Esophagus squamous epithelium (tissue), 5 donors: ENCODE measurements around the gene CFAP299. TPM values are rescaled to one million over a fixed set of nuclear protein-coding genes. Genes with fewer than 3 reads are reported as not detected.

Experiments
- DNase-seq: peaks from one replicate; lab custom pipeline; 2025; lab: John Stamatoyannopoulos, UW
- H3K27ac ChIP-seq, 4 donors: fragments of 200-600 bp; sonication (generic); one replicate each; pipeline ENCODE4 v1.5.1; 2016 to 2019; ENCODE audit warnings: mild to moderate bottlenecking in 1 of 4
- H3K27me3 ChIP-seq, 4 donors: fragments of 200-600 bp; sonication (generic); 1 replicate in 3 of 4; 2 replicates in 1 of 4; pipeline versions ENCODE4 v1.5.1 to v1.6.0; 2017 to 2021; ENCODE audit warnings: antibody characterized with exemption in 1 of 4
- H3K36me3 ChIP-seq, 3 donors: fragments of 200-600 bp; sonication (generic); one replicate each; pipeline ENCODE4 v1.5.1; 2016 to 2019
- H3K4me1 ChIP-seq, 3 donors: fragments of 200-600 bp; sonication (generic); one replicate each; pipeline ENCODE4 v1.5.1; 2017 to 2019
- H3K4me3 ChIP-seq, 4 donors: fragments of 200-600 bp; sonication (generic); 1 replicate in 3 of 4; 2 replicates in 1 of 4; pipeline ENCODE4 v1.5.1; 2016 to 2019; ENCODE audit warnings: mild to moderate bottlenecking in 2 of 4, moderate library complexity in 1 of 4
- H3K9me3 ChIP-seq, 3 donors: fragments of 200-600 bp; sonication (generic); one replicate each; pipeline ENCODE4 v1.5.1; 2016 to 2019
- CTCF ChIP-seq, 6 experiments: fragments of 450-650 bp in 4 of 6; fragments of 200-600 bp in 2 of 6; sonication (generic) in 2 of 6; IDR thresholded peaks; one replicate each; pipeline ENCODE4 v1.5.1; 2016 to 2019; ENCODE audit warnings: antibody characterized with exemption in 6 of 6, mild to moderate bottlenecking in 4 of 6, moderate library complexity in 4 of 6
- POLR2A ChIP-seq, 4 donors: fragments of 450-650 bp; IDR thresholded peaks; one replicate each; pipeline ENCODE4 v1.6.1; 2017; ENCODE audit warnings: antibody characterized with exemption in 4 of 4, mild to moderate bottlenecking in 4 of 4, moderate library complexity in 3 of 4
- WGBS, 2 donors: methylation state at CpG; one replicate each; pipeline ENCODE4 v1.1.5; 2018; 5-methylcytosine and 5-hydroxymethylcytosine counted together
- intact Hi-C: fragments of 100-400 bp; cut with DNase I; formaldehyde crosslinking; loops from one replicate; pipeline ENCODE4 v1.15.0; 2022
- total RNA-seq, 4 donors: library from RNA; depleted of rRNA; stranded (reverse); fragments of >200 nt; gene quantifications; one replicate each; pipeline ENCODE4 v1.1.0, GENCODE V29; 2016
- donor health status: DM: yes; HTN: yes; CAD: no.

CFAP299 gene
- total RNA-seq, 4 donors from 2014 or later: not detected

GRCh38 chr4:80500613-80501012 is 165.1 kb downstream of the CFAP299 start:
- TF ChIP-seq CTCF (IDR thresholded peaks at IDR 0.05): no peak
- no peak for TF ChIP-seq POLR2A (IDR thresholded peaks at IDR 0.05)
- no peaks in the 10 kb centered on the region for H3K27me3 ChIP-seq
- no peaks in the 10 kb centered on the region for H3K9me3 ChIP-seq
- intact Hi-C loops: no loop called here
- H3K4me3 ChIP-seq: no peak overlapping the region
- no peak for DNase-seq
- 26 to 49% methylated on average over 4 of the region's 4 CpGs for WGBS, 2 donors
- no peaks in the 10 kb centered on the region for H3K4me1 ChIP-seq
- H3K27ac ChIP-seq: no peak overlapping the region
- H3K36me3 ChIP-seq: no peaks in the 10 kb centered on the region

GRCh38 chr4:80507077-80507476 is 171.5 kb downstream of the CFAP299 start:
- intact Hi-C loops: no loop called here
- Histone ChIP-seq H3K9me3 (no peaks in the 10 kb centered on the region), H3K36me3 (no peaks in the 10 kb centered on the region), H3K4me1 (no peaks in the 10 kb centered on the region), H3K4me3 (no peak overlapping the region), H3K27me3 (no peaks in the 10 kb centered on the region), H3K27ac (no peak overlapping the region)
- TF ChIP-seq CTCF (IDR thresholded peaks at IDR 0.05): no peak
- no peak for TF ChIP-seq POLR2A (IDR thresholded peaks at IDR 0.05)
- WGBS, 2 donors: 0 to 46% methylated on average over 1 of the region's 1 CpG
- no peak for DNase-seq

GRCh38 chr4:80507507-80507906 is 172.0 kb downstream of the CFAP299 start:
- H3K27me3 ChIP-seq: no peaks in the 10 kb centered on the region
- no peak overlapping the region for H3K27ac ChIP-seq
- WGBS, 2 donors: 20 to 59% methylated on average over 1 of the region's 1 CpG
- no peak overlapping the region for H3K4me3 ChIP-seq
- intact Hi-C loops: no loop called here
- TF ChIP-seq POLR2A (IDR thresholded peaks at IDR 0.05) (no peak), CTCF (IDR thresholded peaks at IDR 0.05) (no peak)
- no peak for DNase-seq
- no peaks in the 10 kb centered on the region for H3K4me1 ChIP-seq
- no peaks in the 10 kb centered on the region for H3K9me3 ChIP-seq
- no peaks in the 10 kb centered on the region for H3K36me3 ChIP-seq

GRCh38 chr4:80515496-80515895 is 180.0 kb downstream of the CFAP299 start:
- Histone ChIP-seq H3K27me3 (no peaks in the 10 kb centered on the region), H3K27ac (no peak overlapping the region), H3K36me3 (no peaks in the 10 kb centered on the region), H3K9me3 (no peaks in the 10 kb centered on the region), H3K4me3 (no peak overlapping the region), H3K4me1 (no peaks in the 10 kb centered on the region)
- TF ChIP-seq POLR2A (IDR thresholded peaks at IDR 0.05): no peak
- TF ChIP-seq CTCF (IDR thresholded peaks at IDR 0.05): no peak
- intact Hi-C loops: no loop called here
- DNase-seq: no peak
- 55 to 69% methylated on average over 1 of the region's 1 CpG for WGBS, 2 donors

GRCh38 chr4:80521438-80521837 is 185.9 kb downstream of the CFAP299 start:
- Histone ChIP-seq H3K9me3 (no peaks in the 10 kb centered on the region), H3K27ac (no peak overlapping the region), H3K36me3 (no peaks in the 10 kb centered on the region), H3K4me1 (no peaks in the 10 kb centered on the region), H3K27me3 (no peaks in the 10 kb centered on the region), H3K4me3 (no peak overlapping the region)
- WGBS, 2 donors: 74 to 77% methylated on average over 1 of the region's 1 CpG
- intact Hi-C loops: no loop called here
- no peak for DNase-seq
- TF ChIP-seq CTCF (IDR thresholded peaks at IDR 0.05) (no peak), POLR2A (IDR thresholded peaks at IDR 0.05) (no peak)
